Esophagus squamous epithelium (tissue), 5 donors: Measurements from ENCODE around the gene CCL23. TPM values are rescaled to one million over a fixed set of nuclear protein-coding genes. Genes with fewer than 3 reads are reported as not detected.

Experiments used
- DNase-seq: peaks from one replicate; lab custom pipeline; 2025; lab: John Stamatoyannopoulos, UW
- H3K27ac ChIP-seq, 4 donors: fragments of 200-600 bp; sonication (generic); one replicate each; pipeline ENCODE4 v1.5.1; 2016 to 2019; ENCODE audit warnings: mild to moderate bottlenecking in 1 of 4
- H3K27me3 ChIP-seq, 4 donors: fragments of 200-600 bp; sonication (generic); 1 replicate in 3 of 4; 2 replicates in 1 of 4; pipeline versions ENCODE4 v1.5.1 to v1.6.0; 2017 to 2021; ENCODE audit warnings: antibody characterized with exemption in 1 of 4
- H3K36me3 ChIP-seq, 3 donors: fragments of 200-600 bp; sonication (generic); one replicate each; pipeline ENCODE4 v1.5.1; 2016 to 2019
- H3K4me1 ChIP-seq, 3 donors: fragments of 200-600 bp; sonication (generic); one replicate each; pipeline ENCODE4 v1.5.1; 2017 to 2019
- H3K4me3 ChIP-seq, 4 donors: fragments of 200-600 bp; sonication (generic); 1 replicate in 3 of 4; 2 replicates in 1 of 4; pipeline ENCODE4 v1.5.1; 2016 to 2019; ENCODE audit warnings: mild to moderate bottlenecking in 2 of 4, moderate library complexity in 1 of 4
- H3K9me3 ChIP-seq, 3 donors: fragments of 200-600 bp; sonication (generic); one replicate each; pipeline ENCODE4 v1.5.1; 2016 to 2019
- POLR2A ChIP-seq, 4 donors: fragments of 450-650 bp; IDR thresholded peaks; one replicate each; pipeline ENCODE4 v1.6.1; 2017; ENCODE audit warnings: antibody characterized with exemption in 4 of 4, mild to moderate bottlenecking in 4 of 4, moderate library complexity in 3 of 4
- WGBS, 2 donors: methylation state at CpG; one replicate each; pipeline ENCODE4 v1.1.5; 2018; 5-methylcytosine and 5-hydroxymethylcytosine counted together
- intact Hi-C: fragments of 100-400 bp; cut with DNase I; formaldehyde crosslinking; loops from one replicate; pipeline ENCODE4 v1.15.0; 2022
- total RNA-seq, 4 donors: library from RNA; depleted of rRNA; stranded (reverse); fragments of >200 nt; gene quantifications; one replicate each; pipeline ENCODE4 v1.1.0, GENCODE V29; 2016
- TF ChIP-seq, protein P1 (sequence below), 6 experiments: fragments of 450-650 bp in 4 of 6; fragments of 200-600 bp in 2 of 6; sonication (generic) in 2 of 6; IDR thresholded peaks; one replicate each; pipeline ENCODE4 v1.5.1; 2016 to 2019; ENCODE audit warnings: antibody characterized with exemption in 6 of 6, mild to moderate bottlenecking in 4 of 6, moderate library complexity in 4 of 6
- donor health status: DM: yes; HTN: yes; CAD: no.

Gene CCL23
- total RNA-seq, 4 donors from 2014 or later: 2.0 to 13.4 (median 3.4) TPM

DNA sequence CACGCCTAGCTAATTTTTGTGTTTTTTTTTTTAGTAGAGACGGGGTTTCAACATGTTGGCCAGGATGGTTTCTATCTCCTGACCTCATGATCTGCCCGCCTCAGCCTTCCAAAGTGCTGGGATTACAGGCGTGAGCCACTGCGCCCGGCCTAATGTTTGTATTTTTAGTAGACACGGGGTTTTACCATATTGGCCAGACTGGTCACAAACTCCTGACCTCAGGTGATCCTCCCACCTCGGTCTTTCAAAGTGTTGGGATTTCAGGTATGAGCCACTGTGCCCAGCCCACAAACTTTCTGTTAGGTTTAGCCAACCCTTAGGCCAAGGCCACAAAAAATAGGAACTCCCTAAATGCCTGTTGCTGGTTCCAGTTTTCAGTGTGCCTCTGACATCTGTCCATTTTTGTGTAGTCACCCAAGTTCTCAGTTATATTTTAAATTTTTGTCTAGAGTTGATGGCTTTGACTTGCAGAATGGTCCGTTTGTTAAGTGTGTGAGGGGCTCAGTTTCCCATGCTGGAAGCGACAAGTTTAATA, 49.2 kb downstream of the CCL23 start:
- H3K27me3 ChIP-seq: peaks cover 0 to 6% (median 0%) of the 10 kb centered on the region in 4 donors
- intact Hi-C loops: loop anchor here (10.0 kb wide), 1 partner anchor 506 kb away; no protein-coding TSS in a partner anchor
- no peaks in the 10 kb centered on the region for H3K9me3 ChIP-seq
- no peak for DNase-seq
- no peak overlapping the region for H3K4me3 ChIP-seq
- no peaks in the 10 kb centered on the region for H3K36me3 ChIP-seq
- no peak overlapping the region for H3K27ac ChIP-seq
- H3K4me1 ChIP-seq: peaks cover 0 to 11% (median 4%) of the 10 kb centered on the region in 3 donors
- WGBS, 2 donors: 69% methylated on average over 10 of the region's 10 CpGs
- TF ChIP-seq, protein P1, sequence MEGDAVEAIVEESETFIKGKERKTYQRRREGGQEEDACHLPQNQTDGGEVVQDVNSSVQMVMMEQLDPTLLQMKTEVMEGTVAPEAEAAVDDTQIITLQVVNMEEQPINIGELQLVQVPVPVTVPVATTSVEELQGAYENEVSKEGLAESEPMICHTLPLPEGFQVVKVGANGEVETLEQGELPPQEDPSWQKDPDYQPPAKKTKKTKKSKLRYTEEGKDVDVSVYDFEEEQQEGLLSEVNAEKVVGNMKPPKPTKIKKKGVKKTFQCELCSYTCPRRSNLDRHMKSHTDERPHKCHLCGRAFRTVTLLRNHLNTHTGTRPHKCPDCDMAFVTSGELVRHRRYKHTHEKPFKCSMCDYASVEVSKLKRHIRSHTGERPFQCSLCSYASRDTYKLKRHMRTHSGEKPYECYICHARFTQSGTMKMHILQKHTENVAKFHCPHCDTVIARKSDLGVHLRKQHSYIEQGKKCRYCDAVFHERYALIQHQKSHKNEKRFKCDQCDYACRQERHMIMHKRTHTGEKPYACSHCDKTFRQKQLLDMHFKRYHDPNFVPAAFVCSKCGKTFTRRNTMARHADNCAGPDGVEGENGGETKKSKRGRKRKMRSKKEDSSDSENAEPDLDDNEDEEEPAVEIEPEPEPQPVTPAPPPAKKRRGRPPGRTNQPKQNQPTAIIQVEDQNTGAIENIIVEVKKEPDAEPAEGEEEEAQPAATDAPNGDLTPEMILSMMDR (IDR thresholded peaks at IDR 0.05): no peak
- TF ChIP-seq POLR2A (IDR thresholded peaks at IDR 0.05): no peak

DNA sequence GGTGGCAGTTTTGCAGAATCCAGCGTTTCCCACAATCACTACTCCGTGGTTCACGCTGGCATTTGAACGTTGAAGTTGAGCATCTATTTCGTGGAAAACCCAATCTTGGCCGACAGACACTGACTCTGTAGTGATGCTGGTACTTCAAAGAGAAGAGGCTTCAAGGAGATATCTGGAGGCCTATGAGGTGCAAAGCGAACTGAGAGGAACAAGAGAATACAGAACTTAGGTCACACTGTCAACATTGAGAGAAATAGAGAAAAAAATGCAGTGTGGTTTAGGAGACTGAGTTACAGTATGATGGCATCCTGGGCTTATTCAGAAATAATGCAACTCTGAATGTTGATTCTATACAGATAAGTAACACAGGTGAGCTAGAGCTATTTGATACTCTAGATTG, 52.5 kb downstream of the CCL23 start:
- intact Hi-C loops: loop anchor here (10.0 kb wide), 1 partner anchor 510 kb away; no protein-coding TSS in a partner anchor
- Histone ChIP-seq H3K27ac (no peak overlapping the region), H3K36me3 (no peaks in the 10 kb centered on the region), H3K27me3 (peaks cover 0 to 13% (median 0%) of the 10 kb centered on the region in 4 donors), H3K9me3 (no peaks in the 10 kb centered on the region), H3K4me1 (no peaks in the 10 kb centered on the region), H3K4me3 (no peak overlapping the region)
- 91 to 97% methylated on average over 7 of the region's 7 CpGs for WGBS, 2 donors
- no peak for TF ChIP-seq POLR2A (IDR thresholded peaks at IDR 0.05)
- TF ChIP-seq, protein P1 (IDR thresholded peaks at IDR 0.05): no peak
- DNase-seq: no peak

DNA sequence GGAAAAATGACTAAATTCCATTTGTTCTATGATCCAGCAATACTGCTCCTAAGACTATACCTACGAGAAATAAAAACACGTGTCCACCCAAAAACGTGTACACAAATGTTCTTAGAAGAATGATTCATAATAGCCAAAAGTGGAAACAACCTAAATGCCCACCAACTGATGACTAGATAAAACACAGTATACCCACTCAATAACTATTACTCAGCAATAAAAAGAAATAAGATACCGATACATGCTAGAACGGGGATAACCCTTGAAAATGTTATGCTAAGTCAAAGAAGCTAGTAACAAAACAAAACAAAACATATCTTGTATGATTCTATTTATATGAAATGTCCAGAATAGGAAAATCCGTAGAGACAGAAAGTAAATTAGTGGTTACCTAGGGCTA, 54.1 kb downstream of the CCL23 start:
- Histone ChIP-seq H3K4me3 (no peak overlapping the region), H3K36me3 (no peaks in the 10 kb centered on the region), H3K4me1 (no peaks in the 10 kb centered on the region), H3K27me3 (peaks cover 0 to 21% (median 0%) of the 10 kb centered on the region in 4 donors), H3K9me3 (no peaks in the 10 kb centered on the region), H3K27ac (no peak overlapping the region)
- DNase-seq: no peak
- intact Hi-C loops: loop anchor here (10.0 kb wide), 1 partner anchor 511 kb away; no protein-coding TSS in a partner anchor
- WGBS, 2 donors: 65 to 69% methylated on average over 6 of the region's 6 CpGs
- TF ChIP-seq POLR2A (IDR thresholded peaks at IDR 0.05): no peak
- TF ChIP-seq, protein P1 (IDR thresholded peaks at IDR 0.05): no peak

Other genes starting within 250 kb of the CCL23 start
- 10 to 100 TPM; 29.1 to 61.0 (median 35.2) TPM for gene MMP28, start 222.3 kb downstream of the CCL23 start, total RNA-seq
- 100 to 1,000 TPM in 1 of 4 donors, 10 to 100 TPM in 3; 48.7 to 111 (median 66.7) TPM for gene TAF15, start 208.5 kb downstream of the CCL23 start, total RNA-seq
- under 1 TPM in 1 of 4 donors, not detected in 3; 0.15 TPM for gene HEATR9, start 149.1 kb downstream of the CCL23 start, total RNA-seq
- 10 to 100 TPM in 1 of 4 donors, 1 to 10 TPM in 3; 1.5 to 25.2 (median 2.8) TPM for gene CCL5, start 137.6 kb downstream of the CCL23 start, total RNA-seq
- gene RDM1, start 87.2 kb downstream of the CCL23 start, total RNA-seq: 1 to 10 TPM in 1 of 4 donors, under 1 TPM in 3; 0.38 to 4.0 (median 0.45) TPM
- gene LYZL6, start 74.3 kb downstream of the CCL23 start, total RNA-seq: not detected
- under 1 TPM in 1 of 4 donors, not detected in 3; 0.95 TPM for gene CCL16, start 36.5 kb downstream of the CCL23 start, total RNA-seq
- 10 to 100 TPM in 1 of 4 donors, 1 to 10 TPM in 3; 2.7 to 25.0 (median 5.6) TPM for gene CCL14, start 31.2 kb downstream of the CCL23 start, total RNA-seq
- gene CCL15, start 16.4 kb downstream of the CCL23 start, total RNA-seq: not detected
- gene CCL18, start 46.3 kb upstream of the CCL23 start, total RNA-seq: 1 to 10 TPM in 1 of 4 donors, under 1 TPM in 2, not detected in 1; 0.76 to 2.8 (median 0.92) TPM
- gene CCL3, start 72.2 kb upstream of the CCL23 start, total RNA-seq: under 1 TPM in 1 of 4 donors, not detected in 3; 0.68 TPM
- 1 to 10 TPM in 3 of 4 donors, under 1 TPM in 1; 0.56 to 3.2 (median 2.6) TPM for gene CCL4, start 85.9 kb upstream of the CCL23 start, total RNA-seq
- gene TBC1D3B, start 158.7 kb upstream of the CCL23 start, total RNA-seq: 10 to 100 TPM in 1 of 4 donors, 1 to 10 TPM in 2, not detected in 1; 2.9 to 11.7 (median 9.4) TPM
- gene CCL3L1, start 178.8 kb upstream of the CCL23 start, total RNA-seq: 1 to 10 TPM in 1 of 4 donors, not detected in 3; 3.5 TPM
- 1 to 10 TPM in 1 of 4 donors, under 1 TPM in 2, not detected in 1; 0.35 to 1.6 (median 0.76) TPM for gene CCL4L2, start 193.1 kb upstream of the CCL23 start, total RNA-seq
- gene TBC1D3I, start 246.6 kb upstream of the CCL23 start, total RNA-seq: under 1 TPM in 2 of 4 donors, not detected in 2; 0.26 to 0.57 TPM